Measurements from ENCODE around the gene PNLIPRP3.

DNA sequence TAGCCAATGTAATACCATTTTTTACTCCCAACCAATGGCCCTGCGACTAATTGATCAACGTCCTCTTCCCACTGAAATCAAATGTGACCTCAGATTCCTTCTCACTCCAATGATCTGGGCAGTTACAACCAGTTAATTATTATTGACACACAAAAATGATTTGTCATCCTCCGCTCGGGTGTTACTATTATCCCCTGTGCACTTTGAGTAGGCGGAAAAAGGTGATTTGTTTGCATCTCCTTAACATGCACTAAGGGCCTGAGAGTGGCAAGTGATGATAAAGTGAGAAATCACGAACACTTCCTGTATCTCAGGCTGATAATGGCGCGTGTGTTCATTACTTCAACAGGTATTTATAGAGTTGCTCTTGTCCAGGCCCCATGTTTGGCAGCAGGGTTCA, 77.1 kb downstream of the PNLIPRP3 start:
- TF ChIP-seq HCFC1 (IDR thresholded peaks at IDR 0.05; ENCODE audit: low read length) (no peak), CREM (IDR thresholded peaks at IDR 0.05; ENCODE audit: low read depth) (no peak), MYC (IDR thresholded peaks at IDR 0.05; ENCODE audit: insufficient read depth, insufficient read length, insufficient replicate concordance, low read length, severe bottlenecking) (no peak), POLR2AphosphoS5 (IDR thresholded peaks at IDR 0.05; ENCODE audit: low read length) (no peak), POLR2A (IDR thresholded peaks at IDR 0.05; ENCODE audit: low read depth, low read length) (no peak), SMC3 (IDR thresholded peaks at IDR 0.05; ENCODE audit: borderline replicate concordance, low read length) (no peak)
- TF ChIP-seq, protein P1, sequence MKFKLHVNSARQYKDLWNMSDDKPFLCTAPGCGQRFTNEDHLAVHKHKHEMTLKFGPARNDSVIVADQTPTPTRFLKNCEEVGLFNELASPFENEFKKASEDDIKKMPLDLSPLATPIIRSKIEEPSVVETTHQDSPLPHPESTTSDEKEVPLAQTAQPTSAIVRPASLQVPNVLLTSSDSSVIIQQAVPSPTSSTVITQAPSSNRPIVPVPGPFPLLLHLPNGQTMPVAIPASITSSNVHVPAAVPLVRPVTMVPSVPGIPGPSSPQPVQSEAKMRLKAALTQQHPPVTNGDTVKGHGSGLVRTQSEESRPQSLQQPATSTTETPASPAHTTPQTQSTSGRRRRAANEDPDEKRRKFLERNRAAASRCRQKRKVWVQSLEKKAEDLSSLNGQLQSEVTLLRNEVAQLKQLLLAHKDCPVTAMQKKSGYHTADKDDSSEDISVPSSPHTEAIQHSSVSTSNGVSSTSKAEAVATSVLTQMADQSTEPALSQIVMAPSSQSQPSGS (IDR thresholded peaks at IDR 0.05; ENCODE audit: low read length): no peak
- TF ChIP-seq, protein P2, sequence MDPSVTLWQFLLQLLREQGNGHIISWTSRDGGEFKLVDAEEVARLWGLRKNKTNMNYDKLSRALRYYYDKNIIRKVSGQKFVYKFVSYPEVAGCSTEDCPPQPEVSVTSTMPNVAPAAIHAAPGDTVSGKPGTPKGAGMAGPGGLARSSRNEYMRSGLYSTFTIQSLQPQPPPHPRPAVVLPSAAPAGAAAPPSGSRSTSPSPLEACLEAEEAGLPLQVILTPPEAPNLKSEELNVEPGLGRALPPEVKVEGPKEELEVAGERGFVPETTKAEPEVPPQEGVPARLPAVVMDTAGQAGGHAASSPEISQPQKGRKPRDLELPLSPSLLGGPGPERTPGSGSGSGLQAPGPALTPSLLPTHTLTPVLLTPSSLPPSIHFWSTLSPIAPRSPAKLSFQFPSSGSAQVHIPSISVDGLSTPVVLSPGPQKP (IDR thresholded peaks at IDR 0.05; ENCODE audit: low read depth, low read length): no peak
